ENCODE data around the gene HOXD10. TPM values are rescaled to one million over a fixed set of nuclear protein-coding genes. Genes with fewer than 3 reads are reported as not detected.

The HOXD10 gene
- total RNA-seq, result not detected

GRCh38 chr2:176115883-176116813, at the start of gene HOXD10:
Gene HOXD10 (plus strand): TSS chr2:176116778. CDS start chr2:176116834, 56 bp downstream.
- ATAC-seq, result no peak
- Mint-ChIP-seq H3K27ac (no peak within 1 kb of the TSS), H3K36me3 (peaks cover 30 to 50% of the 10 kb centered on the region in 2 donors), H3K9me3 (peaks cover 0 to 11% of the 10 kb centered on the region in 2 donors)
- no peak for DNase-seq (ENCODE audit: low spot score in 2 of 2)

GRCh38 chr2:176067589-176068418, 48.8 kb upstream of the HOXD10 start:
- Mint-ChIP-seq H3K27ac (no peak overlapping the region), H3K9me3 (no peaks in the 10 kb centered on the region), H3K36me3 (peaks cover 0 to 10% of the 10 kb centered on the region in 2 donors)
- no peak for DNase-seq (ENCODE audit: low spot score in 2 of 2)
- ATAC-seq, result no peak

- ATAC-seq (no peak), DNase-seq (ENCODE audit: low spot score in 2 of 2) (no peak)
- peaks cover 0 to 10% of the 10 kb centered on the region in 2 donors for H3K36me3 Mint-ChIP-seq
- H3K27ac Mint-ChIP-seq, result no peak overlapping the region
- H3K9me3 Mint-ChIP-seq, result no peaks in the 10 kb centered on the region
Measured at GRCh38 chr2:176068419-176068832, 48.2 kb upstream of the HOXD10 start.

GRCh38 chr2:176071330-176072291, 45.0 kb upstream of the HOXD10 start:
- Mint-ChIP-seq H3K36me3 (peaks cover 0 to 28% of the 10 kb centered on the region in 2 donors), H3K9me3 (peaks cover 6 to 9% of the 10 kb centered on the region in 2 donors), H3K27ac (no peak overlapping the region)
- ATAC-seq, result no peak
- no peak for DNase-seq (ENCODE audit: low spot score in 2 of 2)

GRCh38 chr2:176072292-176072669, 44.3 kb upstream of the HOXD10 start:
- Mint-ChIP-seq H3K27ac (no peak overlapping the region), H3K36me3 (peaks cover 0 to 30% of the 10 kb centered on the region in 2 donors), H3K9me3 (peaks cover 6 to 10% of the 10 kb centered on the region in 2 donors)
- no peak for DNase-seq (ENCODE audit: low spot score in 2 of 2)
- no peak for ATAC-seq

GRCh38 chr2:176072951-176073904, 43.4 kb upstream of the HOXD10 start:
- ATAC-seq (no peak), DNase-seq (ENCODE audit: low spot score in 2 of 2) (no peak)
- H3K9me3 Mint-ChIP-seq, result peaks cover 6 to 10% of the 10 kb centered on the region in 2 donors
- H3K27ac Mint-ChIP-seq, result no peak overlapping the region
- peaks cover under 1 to 31% of the 10 kb centered on the region in 2 donors for H3K36me3 Mint-ChIP-seq

GRCh38 chr2:176074919-176075425, 41.6 kb upstream of the HOXD10 start:
- H3K9me3 Mint-ChIP-seq, result peaks cover 6 to 16% of the 10 kb centered on the region in 2 donors
- H3K36me3 Mint-ChIP-seq, result peaks cover 15 to 41% of the 10 kb centered on the region in 2 donors
- H3K27ac Mint-ChIP-seq, result no peak overlapping the region
- DNase-seq (ENCODE audit: low spot score in 2 of 2) (no peak), ATAC-seq (no peak)

- Mint-ChIP-seq H3K27ac (no peak overlapping the region), H3K9me3 (peaks cover 6 to 16% of the 10 kb centered on the region in 2 donors), H3K36me3 (peaks cover 15 to 41% of the 10 kb centered on the region in 2 donors)
- no peak for DNase-seq (ENCODE audit: low spot score in 2 of 2)
- no peak for ATAC-seq
Measured at GRCh38 chr2:176075481-176075880, 41.1 kb upstream of the HOXD10 start.

GRCh38 chr2:176076063-176076462, 40.5 kb upstream of the HOXD10 start:
- H3K27ac Mint-ChIP-seq, result no peak overlapping the region
- H3K36me3 Mint-ChIP-seq, result peaks cover 15 to 41% of the 10 kb centered on the region in 2 donors
- DNase-seq (ENCODE audit: low spot score in 2 of 2) (no peak), ATAC-seq (no peak)
- H3K9me3 Mint-ChIP-seq, result peaks cover 6 to 16% of the 10 kb centered on the region in 2 donors

- H3K36me3 Mint-ChIP-seq, result peaks cover 15 to 45% of the 10 kb centered on the region in 2 donors
- H3K27ac Mint-ChIP-seq, result no peak overlapping the region
- H3K9me3 Mint-ChIP-seq, result peaks cover 6 to 16% of the 10 kb centered on the region in 2 donors
- ATAC-seq, result no peak
- DNase-seq (ENCODE audit: low spot score in 2 of 2), result no peak
Measured at GRCh38 chr2:176076796-176077195, 39.8 kb upstream of the HOXD10 start.

- Mint-ChIP-seq H3K27ac (peak overlapping the region in 1 of 2 donors; percentile 70), H3K36me3 (peaks cover 26 to 57% of the 10 kb centered on the region in 2 donors), H3K9me3 (peaks cover 6 to 22% of the 10 kb centered on the region in 2 donors)
- DNase-seq (ENCODE audit: low spot score in 2 of 2) (no peak), ATAC-seq (no peak)
Measured at GRCh38 chr2:176078541-176079284, 37.9 kb upstream of the HOXD10 start.

GRCh38 chr2:176079285-176079830, 37.2 kb upstream of the HOXD10 start:
- Mint-ChIP-seq H3K36me3 (peaks cover 31 to 64% of the 10 kb centered on the region in 2 donors), H3K27ac (peak overlapping the region in 1 of 2 donors; percentile 70), H3K9me3 (peaks cover 6 to 23% of the 10 kb centered on the region in 2 donors)
- ATAC-seq (no peak), DNase-seq (ENCODE audit: low spot score in 2 of 2) (no peak)

GRCh38 chr2:176079831-176080539, 36.6 kb upstream of the HOXD10 start:
- H3K36me3 Mint-ChIP-seq, result peaks cover 31 to 66% of the 10 kb centered on the region in 2 donors
- ATAC-seq (peak in 1 of 2 donors; percentile 59), DNase-seq (ENCODE audit: low spot score in 2 of 2) (no peak)
- H3K9me3 Mint-ChIP-seq, result peaks cover 6 to 23% of the 10 kb centered on the region in 2 donors
- peak overlapping the region in 1 of 2 donors; percentile 70 for H3K27ac Mint-ChIP-seq
